HG02759 (cell line): ENCODE results near the gene KANK4.

ENCODE experiments used
- ATAC-seq: cut with Tn5 transposase; IDR thresholded peaks from one replicate; pipeline ENCODE4 v1.9.1; 2021; ENCODE audit warnings: mild to moderate bottlenecking, moderate library complexity; ENCODE audit not compliant: unreplicated experiment

KANK4 gene

GRCh38 chr1:62213075-62213914 is 105.9 kb downstream of the KANK4 start:
- no peak for ATAC-seq

GRCh38 chr1:62212411-62212810 is 106.8 kb downstream of the KANK4 start:
- no peak for ATAC-seq

GRCh38 chr1:62210960-62211359 is 108.3 kb downstream of the KANK4 start:
- no peak for ATAC-seq

GRCh38 chr1:62209931-62210595 is 109.2 kb downstream of the KANK4 start:
- no peak for ATAC-seq

- no peak for ATAC-seq
Measured at GRCh38 chr1:62208970-62209369, 110.3 kb downstream of the KANK4 start.

- ATAC-seq: no peak
Measured at GRCh38 chr1:62208087-62208486, 111.1 kb downstream of the KANK4 start.

GRCh38 chr1:62207187-62207586 is 112.0 kb downstream of the KANK4 start:
- ATAC-seq: no peak

GRCh38 chr1:62198781-62199125 is 120.5 kb downstream of the KANK4 start:
- ATAC-seq: no peak

- no peak for ATAC-seq
Measured at GRCh38 chr1:62198069-62198780, 121.0 kb downstream of the KANK4 start.

GRCh38 chr1:62196086-62196690 is 123.0 kb downstream of the KANK4 start:
- no peak for ATAC-seq

- ATAC-seq: no peak
Measured at GRCh38 chr1:62194651-62195544, 124.3 kb downstream of the KANK4 start, which contains the start of gene L1TD1. Gene L1TD1 (plus strand): TSS chr1:62194849. CDS start chr1:62206629, 11,780 bp downstream.

- ATAC-seq: no peak
Measured at GRCh38 chr1:62188111-62188510, 131.1 kb downstream of the KANK4 start.

GRCh38 chr1:62187548-62187947 is 131.7 kb downstream of the KANK4 start:
- no peak for ATAC-seq
